Activated CD4-positive, alpha-beta T cell treated with anti-CD3 and anti-CD28 coated beads, Interleukin-2, amount 10 ng/mL, durations not matched to agents 24 days and 14 days (primary cell): ENCODE measurements around the gene SPATA18. TPM values are rescaled to one million over a fixed set of nuclear protein-coding genes. Genes with fewer than 3 reads are reported as not detected.
"Not testable (repeated sequence)": the region's sequence is repeated elsewhere in the genome, so short reads cannot be mapped to it uniquely, and the experiment has no call there.

ENCODE experiments used
- DNase-seq: peaks from one replicate; pipeline ENCODE4 v3.0.0; 2022
- H3K27ac Mint-ChIP-seq: one replicate; pipeline ENCODE4 v1.8.0; 2022; ENCODE audit warnings: mild to moderate bottlenecking, mixed read lengths
- H3K27me3 Mint-ChIP-seq: one replicate; pipeline ENCODE4 v1.8.0; 2022; ENCODE audit warnings: mixed read lengths
- H3K36me3 Mint-ChIP-seq: one replicate; pipeline ENCODE4 v1.8.0; 2022; ENCODE audit warnings: low read depth, mild to moderate bottlenecking, mixed read lengths
- H3K4me1 Mint-ChIP-seq: one replicate; pipeline ENCODE4 v1.8.0; 2021; ENCODE audit warnings: mixed read lengths
- H3K4me3 Mint-ChIP-seq: one replicate; pipeline ENCODE4 v1.8.0; 2022; ENCODE audit warnings: mild to moderate bottlenecking, moderate library complexity, mixed read lengths
- H3K9me3 Mint-ChIP-seq: one replicate; pipeline ENCODE4 v1.8.0; 2021; ENCODE audit warnings: mixed read lengths
- intact Hi-C: fragments of 100-400 bp; cut with micrococcal nuclease; formaldehyde crosslinking; loops from one replicate; pipeline ENCODE4 v1.15.1; 2023
- total RNA-seq: library from RNA; stranded (reverse); gene quantifications from 2 replicates; pipeline ENCODE4 v1.2.3, GENCODE V29; 2022

The SPATA18 gene
- total RNA-seq, 1 donor from 2014 or later: 0.07 TPM

- Mint-ChIP-seq H3K36me3 (no peaks in the 10 kb centered on the region), H3K9me3 (no peaks in the 10 kb centered on the region), H3K4me1 (no peaks in the 10 kb centered on the region), H3K27me3 (peaks cover 17% of the 10 kb centered on the region), H3K4me3 (no peak overlapping the region), H3K27ac (no peak overlapping the region)
- no peak for DNase-seq
- intact Hi-C loops: no loop called here
Measured at GRCh38 chr4:52071791-52072546, 20.9 kb downstream of the SPATA18 start.

DNA sequence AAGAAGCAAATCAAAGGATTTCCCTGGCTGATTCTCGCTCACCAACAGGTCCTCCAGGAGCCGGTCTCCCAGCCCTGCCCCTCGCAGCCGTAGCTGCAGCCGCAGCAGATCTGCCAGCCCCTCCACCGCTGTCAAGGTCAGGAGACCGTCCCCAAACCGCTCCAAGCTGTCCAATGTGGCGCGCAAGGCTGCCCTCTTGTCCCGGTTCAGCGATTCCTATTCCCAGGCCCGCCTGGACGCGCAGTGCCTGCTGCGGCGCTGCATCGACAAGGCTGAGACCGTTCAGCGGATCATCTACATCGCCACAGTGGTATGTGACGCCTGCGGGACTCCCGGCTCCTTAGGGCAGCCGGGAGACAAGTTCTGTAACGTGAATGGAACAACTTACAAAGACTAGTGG lies 25.6 kb downstream of the SPATA18 start:
- Mint-ChIP-seq H3K9me3 (no peaks in the 10 kb centered on the region), H3K4me1 (no peaks in the 10 kb centered on the region), H3K36me3 (no peaks in the 10 kb centered on the region), H3K4me3 (no peak overlapping the region), H3K27me3 (peaks cover 22% of the 10 kb centered on the region), H3K27ac (no peak overlapping the region)
- no peak for DNase-seq
- intact Hi-C loops: no loop called here

DNA sequence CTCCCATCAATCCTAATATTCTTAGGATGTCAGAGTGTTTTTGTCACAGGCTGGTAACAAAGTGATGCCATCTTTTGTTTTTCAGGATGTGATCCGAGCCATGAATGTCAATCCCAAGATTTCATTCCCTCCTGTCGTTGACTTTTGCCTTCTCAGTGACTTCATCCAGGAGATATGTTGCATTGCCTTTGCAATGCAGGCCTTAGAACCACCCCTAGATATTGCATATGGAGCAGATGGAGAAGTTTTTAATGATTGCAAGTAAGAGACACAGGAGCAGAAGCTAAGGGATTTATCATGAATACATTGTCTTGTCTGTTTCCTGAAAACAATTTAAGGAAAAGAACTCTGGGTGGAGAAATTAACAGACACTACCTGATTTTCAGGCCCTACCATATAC lies 28.6 kb downstream of the SPATA18 start:
- H3K4me1 Mint-ChIP-seq: no peaks in the 10 kb centered on the region
- no peak for DNase-seq
- H3K4me3 Mint-ChIP-seq: no peak overlapping the region
- peaks cover 17% of the 10 kb centered on the region for H3K27me3 Mint-ChIP-seq
- no peak overlapping the region for H3K27ac Mint-ChIP-seq
- H3K9me3 Mint-ChIP-seq: no peaks in the 10 kb centered on the region
- no peaks in the 10 kb centered on the region for H3K36me3 Mint-ChIP-seq
- intact Hi-C loops: no loop called here

GRCh38 chr4:52081216-52081615 lies 30.1 kb downstream of the SPATA18 start:
- no peaks in the 10 kb centered on the region for H3K4me1 Mint-ChIP-seq
- H3K4me3 Mint-ChIP-seq: no peak overlapping the region
- H3K27ac Mint-ChIP-seq: no peak overlapping the region
- H3K9me3 Mint-ChIP-seq: no peaks in the 10 kb centered on the region
- DNase-seq: no peak
- H3K36me3 Mint-ChIP-seq: no peaks in the 10 kb centered on the region
- intact Hi-C loops: no loop called here
- peaks cover 9% of the 10 kb centered on the region for H3K27me3 Mint-ChIP-seq

DNA sequence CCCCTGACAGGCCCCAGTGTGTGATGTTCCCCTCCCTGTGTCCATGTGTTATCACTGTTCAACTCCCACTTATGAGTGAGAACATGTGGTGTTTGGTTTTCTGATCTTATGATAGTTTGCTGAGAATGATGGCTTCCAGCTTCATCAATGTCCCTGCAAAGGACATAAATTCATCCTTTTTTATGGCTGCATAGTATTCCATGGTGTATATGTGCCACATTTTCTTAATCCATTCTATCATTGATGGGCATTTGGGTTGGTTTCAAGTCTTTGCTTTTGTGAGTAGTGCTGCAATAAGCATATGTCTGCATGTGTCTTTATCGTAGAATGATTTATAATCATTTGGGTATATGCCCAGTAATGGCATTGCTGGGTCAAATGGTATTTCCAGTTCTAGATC lies 35.3 kb downstream of the SPATA18 start:
- H3K4me1 Mint-ChIP-seq, intact Hi-C loops, H3K27me3 Mint-ChIP-seq: not testable (repeated sequence)

DNA sequence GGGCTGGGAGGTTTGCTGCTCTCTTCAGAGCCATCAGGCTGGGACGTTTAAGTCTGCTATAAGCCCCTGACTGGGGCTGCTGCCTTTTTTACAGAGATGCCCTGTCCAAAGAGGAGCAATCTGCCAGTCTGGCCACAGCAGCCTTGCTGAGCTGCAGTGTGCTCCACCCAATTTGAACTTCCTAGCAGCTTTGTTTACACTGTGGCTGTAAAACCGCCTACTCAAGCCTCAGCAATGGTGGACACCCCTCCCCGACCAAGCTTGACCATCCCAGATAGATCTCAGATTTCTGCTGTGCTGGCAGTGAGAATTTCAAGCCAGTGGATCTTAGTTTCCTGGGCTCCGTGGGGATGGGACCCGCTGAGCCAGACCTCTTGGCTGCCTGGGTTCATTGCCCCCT lies 40.7 kb downstream of the SPATA18 start:
- H3K9me3 Mint-ChIP-seq: peaks cover 14% of the 10 kb centered on the region
- H3K36me3 Mint-ChIP-seq: no peaks in the 10 kb centered on the region
- intact Hi-C loops: no loop called here
- H3K27me3 Mint-ChIP-seq: no peaks in the 10 kb centered on the region
- DNase-seq: no peak
- H3K27ac Mint-ChIP-seq: no peak overlapping the region
- no peaks in the 10 kb centered on the region for H3K4me1 Mint-ChIP-seq
- H3K4me3 Mint-ChIP-seq: no peak overlapping the region

More for the DNA sequence above, 35.3 kb downstream of the SPATA18 start:
- H3K9me3 Mint-ChIP-seq: peaks cover 11% of the 10 kb centered on the region
- H3K36me3 Mint-ChIP-seq, DNase-seq, H3K27ac Mint-ChIP-seq, H3K4me3 Mint-ChIP-seq: not testable (repeated sequence)

DNA sequence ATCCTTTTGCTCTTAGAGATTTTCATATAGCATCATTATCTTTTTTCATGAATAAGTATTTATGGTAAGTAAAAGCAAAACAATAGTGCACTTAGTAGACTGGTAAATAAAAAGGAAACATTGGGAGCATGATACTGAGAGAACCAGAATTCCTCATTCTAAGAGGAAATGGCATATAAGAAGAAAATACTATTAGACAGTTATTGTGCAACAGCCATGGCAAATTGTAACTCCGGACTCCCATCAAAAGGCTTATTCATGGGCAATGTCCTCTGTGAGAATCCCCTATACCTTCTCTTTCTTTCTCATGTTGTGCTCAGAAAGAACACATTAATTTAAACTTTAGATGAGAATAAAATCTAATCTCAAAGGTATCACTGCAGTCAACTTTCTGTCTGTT lies 42.4 kb downstream of the SPATA18 start:
- no peaks in the 10 kb centered on the region for H3K4me1 Mint-ChIP-seq
- no peaks in the 10 kb centered on the region for H3K36me3 Mint-ChIP-seq
- peaks cover 3% of the 10 kb centered on the region for H3K9me3 Mint-ChIP-seq
- no peak overlapping the region for H3K4me3 Mint-ChIP-seq
- no peak for DNase-seq
- no peak overlapping the region for H3K27ac Mint-ChIP-seq
- no peaks in the 10 kb centered on the region for H3K27me3 Mint-ChIP-seq
- intact Hi-C loops: no loop called here

DNA sequence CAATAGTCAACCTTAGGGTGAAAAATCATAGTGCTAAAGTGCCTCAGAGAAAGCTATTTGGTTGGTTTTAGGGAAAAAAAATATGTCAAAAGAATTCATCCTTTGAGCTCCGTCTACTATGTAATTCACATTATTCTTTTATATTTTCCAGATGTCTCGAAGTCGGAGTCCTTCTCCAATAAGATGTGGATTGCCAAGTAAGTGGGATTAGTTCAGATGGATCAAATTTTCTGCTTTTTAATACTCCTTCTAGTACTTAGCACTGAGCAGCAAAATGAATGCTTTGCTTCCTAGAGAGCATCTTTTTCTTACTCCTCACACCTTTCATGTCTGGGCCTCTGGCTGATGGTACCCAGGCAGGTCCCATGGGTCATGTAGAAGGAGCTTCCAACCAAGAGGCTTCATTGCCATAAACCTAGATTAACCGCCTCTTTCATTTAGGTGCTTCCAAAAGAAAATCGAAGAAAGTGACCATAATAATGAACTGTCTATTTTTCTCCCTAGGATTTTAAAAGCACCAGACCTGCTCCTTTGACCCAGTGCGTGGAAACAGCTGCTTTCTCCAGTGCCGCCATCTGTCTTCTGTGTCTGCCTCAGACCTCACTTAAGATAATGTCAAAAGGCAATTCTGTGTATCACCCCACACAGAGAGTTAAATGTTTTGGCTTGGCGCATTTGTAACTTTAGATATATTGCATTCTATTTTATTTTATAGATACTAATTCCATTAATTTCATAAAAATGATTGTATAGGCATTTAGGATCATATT lies 43.5 kb downstream of the SPATA18 start:
- intact Hi-C loops: no loop called here
- H3K9me3 Mint-ChIP-seq: peaks cover 3% of the 10 kb centered on the region
- no peak for DNase-seq
- H3K4me1 Mint-ChIP-seq: no peaks in the 10 kb centered on the region
- H3K27me3 Mint-ChIP-seq: no peaks in the 10 kb centered on the region
- H3K27ac Mint-ChIP-seq: no peak overlapping the region
- H3K4me3 Mint-ChIP-seq: no peak overlapping the region
- no peaks in the 10 kb centered on the region for H3K36me3 Mint-ChIP-seq

GRCh38 chr4:52095374-52095773 lies 44.3 kb downstream of the SPATA18 start:
- intact Hi-C loops: no loop called here
- peaks cover 2% of the 10 kb centered on the region for H3K27me3 Mint-ChIP-seq
- no peak overlapping the region for H3K27ac Mint-ChIP-seq
- H3K4me1 Mint-ChIP-seq: no peaks in the 10 kb centered on the region
- H3K36me3 Mint-ChIP-seq: no peaks in the 10 kb centered on the region
- peaks cover 3% of the 10 kb centered on the region for H3K9me3 Mint-ChIP-seq
- H3K4me3 Mint-ChIP-seq: no peak overlapping the region
- DNase-seq: no peak

- H3K36me3 Mint-ChIP-seq: no peaks in the 10 kb centered on the region
- DNase-seq: no peak
- H3K4me3 Mint-ChIP-seq: no peak overlapping the region
- no peak overlapping the region for H3K27ac Mint-ChIP-seq
- H3K27me3 Mint-ChIP-seq: peaks cover 2% of the 10 kb centered on the region
- intact Hi-C loops: no loop called here
- H3K4me1 Mint-ChIP-seq: no peaks in the 10 kb centered on the region
- peaks cover 3% of the 10 kb centered on the region for H3K9me3 Mint-ChIP-seq
Measured at GRCh38 chr4:52096048-52096447, 44.9 kb downstream of the SPATA18 start.

DNA sequence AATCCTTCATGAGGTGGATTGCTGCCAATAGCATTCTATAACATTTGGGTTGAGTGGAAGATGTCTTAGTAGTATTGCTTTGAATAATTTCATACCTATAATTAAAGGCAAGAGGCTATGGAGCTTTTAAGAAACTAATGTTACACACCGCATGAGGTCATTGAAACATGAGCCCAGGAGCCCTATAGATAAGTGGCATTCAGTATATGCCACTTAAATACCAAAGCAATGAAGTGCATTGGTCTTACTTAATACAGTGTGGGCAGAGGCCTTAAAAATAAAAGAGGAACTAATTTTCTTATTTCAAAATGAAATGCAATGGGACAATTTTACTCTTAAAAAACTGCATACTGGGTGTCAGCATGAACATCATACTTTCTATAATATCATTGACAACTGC lies 47.5 kb downstream of the SPATA18 start:
- intact Hi-C loops: no loop called here
- Mint-ChIP-seq H3K36me3 (no peaks in the 10 kb centered on the region), H3K27ac (no peak overlapping the region), H3K4me1 (no peaks in the 10 kb centered on the region), H3K9me3 (no peaks in the 10 kb centered on the region), H3K4me3 (no peak overlapping the region), H3K27me3 (peaks cover 2% of the 10 kb centered on the region)
- no peak for DNase-seq

- no peak for DNase-seq
- Mint-ChIP-seq H3K9me3 (no peaks in the 10 kb centered on the region), H3K4me1 (no peaks in the 10 kb centered on the region), H3K27ac (no peak overlapping the region), H3K4me3 (no peak overlapping the region), H3K27me3 (peaks cover 2% of the 10 kb centered on the region), H3K36me3 (no peaks in the 10 kb centered on the region)
- intact Hi-C loops: no loop called here
Measured at GRCh38 chr4:52099860-52100461, 48.9 kb downstream of the SPATA18 start.

- Mint-ChIP-seq H3K4me3 (no peak overlapping the region), H3K9me3 (no peaks in the 10 kb centered on the region)
Measured at GRCh38 chr4:52102587-52102986, 51.5 kb downstream of the SPATA18 start.

DNA sequence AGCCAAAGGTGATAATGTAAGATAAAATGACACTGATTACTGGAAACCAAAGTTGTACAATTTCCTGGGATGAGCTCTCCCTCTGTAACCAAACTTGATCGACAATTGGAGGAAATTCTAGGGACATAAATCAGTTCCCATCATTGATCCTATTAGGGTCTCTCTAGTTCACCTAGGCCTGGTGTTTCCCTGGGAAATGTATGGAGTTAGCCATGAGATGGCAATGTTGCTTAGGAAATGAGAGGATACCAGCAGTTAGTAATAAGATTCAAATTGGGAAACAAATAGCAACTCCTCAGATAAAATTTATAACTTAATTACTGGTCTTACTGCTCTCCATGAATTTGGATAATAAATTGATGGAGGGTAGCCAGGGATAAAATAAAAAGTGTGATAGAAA lies 52.2 kb downstream of the SPATA18 start:
- intact Hi-C loops: no loop called here
- DNase-seq: no peak
- H3K27ac Mint-ChIP-seq: no peak overlapping the region
- peaks cover 2% of the 10 kb centered on the region for H3K27me3 Mint-ChIP-seq
- no peaks in the 10 kb centered on the region for H3K4me1 Mint-ChIP-seq
- no peak overlapping the region for H3K4me3 Mint-ChIP-seq
- no peaks in the 10 kb centered on the region for H3K36me3 Mint-ChIP-seq
- no peaks in the 10 kb centered on the region for H3K9me3 Mint-ChIP-seq

More at GRCh38 chr4:52102587-52102986, 51.5 kb downstream of the SPATA18 start:
- no peaks in the 10 kb centered on the region for H3K4me1 Mint-ChIP-seq
- intact Hi-C loops: no loop called here
- no peaks in the 10 kb centered on the region for H3K36me3 Mint-ChIP-seq
- H3K27ac Mint-ChIP-seq: no peak overlapping the region
- DNase-seq: no peak
- peaks cover 2% of the 10 kb centered on the region for H3K27me3 Mint-ChIP-seq
